Muscle layer of duodenum (tissue), 2 donors: ENCODE measurements around the gene CCR5AS.

Source experiments
- H3K27ac ChIP-seq: one replicate; pipeline ENCODE4 v1.7.0; 2013; ENCODE audit warnings: mild to moderate bottlenecking, low read length
- H3K27me3 ChIP-seq: one replicate; pipeline ENCODE4 v1.7.0; 2013; ENCODE audit warnings: low read depth, mild to moderate bottlenecking, control low read depth, low read length
- H3K36me3 ChIP-seq, 2 donors: one replicate each; pipeline ENCODE4 v1.7.0; 2013; ENCODE audit warnings: low read length in 2 of 2, control low read depth in 1 of 2, mild to moderate bottlenecking in 1 of 2; ENCODE audit not compliant: insufficient read depth in 2 of 2, control insufficient read depth in 1 of 2
- H3K4me1 ChIP-seq, 2 donors: one replicate each; pipeline ENCODE4 v1.7.0; 2013; ENCODE audit warnings: low read length in 2 of 2, mild to moderate bottlenecking in 2 of 2, control low read depth in 1 of 2, moderate library complexity in 1 of 2; ENCODE audit not compliant: insufficient read depth in 2 of 2, control insufficient read depth in 1 of 2
- H3K4me3 ChIP-seq, 2 donors: one replicate each; pipeline ENCODE4 v1.7.0; 2013; ENCODE audit warnings: low read length in 2 of 2, low read depth in 1 of 2, mild to moderate bottlenecking in 1 of 2
- H3K9me3 ChIP-seq, 2 donors: one replicate each; pipeline ENCODE4 v1.7.0; 2013; ENCODE audit warnings: low read length in 2 of 2, control low read depth in 1 of 2, mild to moderate bottlenecking in 1 of 2; ENCODE audit not compliant: control insufficient read depth in 1 of 2
- donor health status: healthy.

CCR5AS gene

GRCh38 chr3:46361408-46362283 lies 45.2 kb downstream of the CCR5AS start:
- no peak overlapping the region for H3K4me3 ChIP-seq
- H3K9me3 ChIP-seq, result no peaks in the 10 kb centered on the region
- H3K4me1 ChIP-seq, result peaks cover 10 to 18% of the 10 kb centered on the region in 2 donors
- no peak overlapping the region for H3K27ac ChIP-seq
- H3K27me3 ChIP-seq, result no peaks in the 10 kb centered on the region
- H3K36me3 ChIP-seq, result no peaks in the 10 kb centered on the region

GRCh38 chr3:46360907-46361306 lies 46.0 kb downstream of the CCR5AS start:
- Histone ChIP-seq H3K9me3 (no peaks in the 10 kb centered on the region), H3K4me3 (no peak overlapping the region), H3K27me3 (no peaks in the 10 kb centered on the region), H3K27ac (no peak overlapping the region), H3K4me1 (peaks cover 10 to 18% of the 10 kb centered on the region in 2 donors), H3K36me3 (no peaks in the 10 kb centered on the region)

- Histone ChIP-seq H3K4me3 (no peak overlapping the region), H3K27ac (peak overlapping the region; percentile 48), H3K27me3 (no peaks in the 10 kb centered on the region), H3K36me3 (no peaks in the 10 kb centered on the region), H3K4me1 (peaks cover 10 to 18% of the 10 kb centered on the region in 2 donors), H3K9me3 (no peaks in the 10 kb centered on the region)
These were observed 47.0 kb downstream of the CCR5AS start for GRCh38 chr3:46359733-46360493.

DNA sequence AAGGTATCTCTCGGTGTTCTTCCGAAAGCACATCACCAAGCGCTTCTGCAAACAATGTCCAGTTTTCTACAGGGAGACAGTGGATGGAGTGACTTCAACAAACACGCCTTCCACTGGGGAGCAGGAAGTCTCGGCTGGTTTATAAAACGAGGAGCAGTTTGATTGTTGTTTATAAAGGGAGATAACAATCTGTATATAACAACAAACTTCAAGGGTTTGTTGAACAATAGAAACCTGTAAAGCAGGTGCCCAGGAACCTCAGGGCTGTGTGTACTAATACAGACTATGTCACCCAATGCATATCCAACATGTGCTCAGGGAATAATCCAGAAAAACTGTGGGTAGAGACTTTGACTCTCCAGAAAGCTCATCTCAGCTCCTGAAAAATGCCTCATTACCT lies 48.4 kb downstream of the CCR5AS start:
- H3K36me3 ChIP-seq, result no peaks in the 10 kb centered on the region
- H3K4me1 ChIP-seq, result peaks cover 10 to 18% of the 10 kb centered on the region in 2 donors
- no peak overlapping the region for H3K4me3 ChIP-seq
- no peaks in the 10 kb centered on the region for H3K9me3 ChIP-seq
- H3K27ac ChIP-seq, result no peak overlapping the region
- H3K27me3 ChIP-seq, result no peaks in the 10 kb centered on the region

DNA sequence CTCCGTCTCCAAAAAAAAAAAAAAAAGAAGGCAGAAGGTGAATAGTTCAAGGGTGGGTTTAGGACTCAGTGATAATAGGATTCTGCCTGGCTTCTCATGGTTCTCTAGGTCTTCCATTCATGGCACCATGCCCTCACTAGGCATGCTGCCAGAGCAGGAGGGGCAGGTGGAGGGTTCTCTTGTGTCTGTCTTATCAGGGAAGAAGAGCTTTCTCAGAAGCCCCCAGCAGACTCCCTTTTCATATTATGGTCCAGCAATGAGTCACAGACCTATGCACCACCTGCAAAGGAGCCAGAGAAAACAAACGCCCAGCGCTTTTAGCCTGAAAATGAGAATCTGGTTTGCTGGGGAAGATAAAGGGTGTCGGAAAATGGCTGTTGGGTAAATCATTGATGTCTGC lies 50.0 kb downstream of the CCR5AS start:
- no peaks in the 10 kb centered on the region for H3K27me3 ChIP-seq
- peaks cover 10 to 18% of the 10 kb centered on the region in 2 donors for H3K4me1 ChIP-seq
- no peak overlapping the region for H3K4me3 ChIP-seq
- no peaks in the 10 kb centered on the region for H3K36me3 ChIP-seq
- H3K27ac ChIP-seq, result no peak overlapping the region
- no peaks in the 10 kb centered on the region for H3K9me3 ChIP-seq

DNA sequence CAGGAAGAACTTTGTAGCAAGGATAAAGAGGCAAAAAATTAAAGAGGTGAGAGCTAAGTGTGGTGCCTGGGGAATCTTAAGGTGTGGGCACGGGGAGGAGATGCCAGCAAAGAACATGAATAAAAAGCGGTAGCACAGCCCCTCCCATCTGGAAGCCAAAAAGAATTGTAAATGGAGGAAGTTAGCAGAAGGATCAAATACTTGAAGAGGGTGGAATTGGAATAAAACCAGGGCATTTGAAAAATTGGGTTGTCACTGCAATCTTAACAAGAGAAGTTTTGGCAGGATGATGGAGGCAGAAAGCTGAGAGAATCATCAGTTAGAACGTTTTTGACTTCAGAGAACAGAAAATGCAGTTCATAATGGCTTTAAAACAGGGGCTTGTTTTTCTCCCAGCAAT lies 50.6 kb downstream of the CCR5AS start:
- H3K27me3 ChIP-seq, result no peaks in the 10 kb centered on the region

GRCh38 chr3:46354984-46355383 lies 51.9 kb downstream of the CCR5AS start:
- Histone ChIP-seq H3K9me3 (no peaks in the 10 kb centered on the region), H3K27me3 (no peaks in the 10 kb centered on the region), H3K36me3 (no peaks in the 10 kb centered on the region), H3K4me3 (no peak overlapping the region), H3K27ac (no peak overlapping the region), H3K4me1 (no peaks in the 10 kb centered on the region)

More for the DNA sequence above, 50.6 kb downstream of the CCR5AS start:
- no peaks in the 10 kb centered on the region for H3K36me3 ChIP-seq
- no peaks in the 10 kb centered on the region for H3K9me3 ChIP-seq
- no peak overlapping the region for H3K4me3 ChIP-seq
- no peak overlapping the region for H3K27ac ChIP-seq
- peaks cover 10 to 12% of the 10 kb centered on the region in 2 donors for H3K4me1 ChIP-seq

DNA sequence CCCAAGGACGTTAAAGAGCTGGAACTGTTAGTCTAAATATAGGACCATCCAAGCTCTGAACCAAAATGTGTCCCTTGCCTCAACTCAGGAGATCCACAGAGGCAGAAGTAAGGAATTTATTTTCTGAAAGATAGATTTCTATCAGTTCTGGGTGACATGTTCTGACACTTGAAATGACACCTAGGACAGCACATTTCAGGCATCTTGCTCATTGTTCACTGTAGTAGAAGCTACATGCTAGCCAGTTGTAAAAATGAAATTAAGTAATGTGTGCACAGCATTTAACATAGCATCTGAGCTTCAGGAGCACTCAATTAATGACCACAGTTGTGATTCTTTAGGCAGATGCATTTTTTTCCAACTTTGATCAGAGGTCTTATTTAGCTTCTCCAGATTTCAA lies 52.4 kb downstream of the CCR5AS start:
- Histone ChIP-seq H3K36me3 (no peaks in the 10 kb centered on the region), H3K27me3 (no peaks in the 10 kb centered on the region), H3K9me3 (no peaks in the 10 kb centered on the region), H3K4me3 (peak overlapping the region in 1 of 2 donors; percentile 19), H3K4me1 (no peaks in the 10 kb centered on the region), H3K27ac (no peak overlapping the region)

DNA sequence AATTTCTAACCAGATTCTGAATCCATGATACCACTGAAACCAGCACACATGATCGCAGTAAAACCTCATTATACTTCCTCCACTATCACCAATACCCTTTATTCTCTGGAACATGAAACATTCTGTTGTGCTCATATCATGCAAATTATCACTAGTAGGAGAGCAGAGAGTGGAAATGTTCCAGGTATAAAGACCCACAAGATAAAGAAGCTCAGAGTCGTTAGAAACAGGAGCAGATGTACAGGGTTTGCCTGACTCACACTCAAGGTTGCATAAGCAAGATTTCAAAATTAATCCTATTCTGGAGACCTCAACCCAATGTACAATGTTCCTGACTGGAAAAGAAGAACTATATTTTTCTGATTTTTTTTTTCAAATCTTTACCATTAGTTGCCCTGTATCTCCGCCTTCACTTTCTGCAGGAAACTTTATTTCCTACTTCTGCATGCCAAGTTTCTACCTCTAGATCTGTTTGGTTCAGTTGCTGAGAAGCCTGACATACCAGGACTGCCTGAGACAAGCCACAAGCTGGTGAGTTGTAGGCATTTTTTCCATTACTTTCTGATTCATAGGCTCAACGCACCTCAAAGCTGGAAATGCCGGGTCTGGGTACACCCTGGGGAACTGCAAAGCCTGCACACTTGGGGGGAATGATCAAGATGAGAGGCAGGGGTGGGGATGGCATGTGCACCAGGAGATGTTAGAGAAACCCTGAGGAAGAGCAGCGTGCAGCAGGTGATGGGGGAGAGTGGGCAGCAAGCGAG lies 53.0 kb downstream of the CCR5AS start, which contains the start of gene CCR2:
Gene CCR2 (plus strand): TSS at position 465 of the 764 bp plus-strand sequence. CDS start 3,417 bp downstream, outside the sequence.
- Histone ChIP-seq H3K36me3 (no peaks in the 10 kb centered on the region), H3K4me3 (peak within 1 kb of the TSS in 1 of 2 donors; percentile 19), H3K27me3 (no peaks in the 10 kb centered on the region), H3K4me1 (no peaks in the 10 kb centered on the region), H3K9me3 (no peaks in the 10 kb centered on the region), H3K27ac (no peak within 1 kb of the TSS)

GRCh38 chr3:46353090-46353489 lies 53.8 kb downstream of the CCR5AS start:
- no peak overlapping the region for H3K4me3 ChIP-seq
- H3K9me3 ChIP-seq, result no peaks in the 10 kb centered on the region
- H3K4me1 ChIP-seq, result no peaks in the 10 kb centered on the region
- no peak overlapping the region for H3K27ac ChIP-seq
- no peaks in the 10 kb centered on the region for H3K27me3 ChIP-seq
- H3K36me3 ChIP-seq, result no peaks in the 10 kb centered on the region

DNA sequence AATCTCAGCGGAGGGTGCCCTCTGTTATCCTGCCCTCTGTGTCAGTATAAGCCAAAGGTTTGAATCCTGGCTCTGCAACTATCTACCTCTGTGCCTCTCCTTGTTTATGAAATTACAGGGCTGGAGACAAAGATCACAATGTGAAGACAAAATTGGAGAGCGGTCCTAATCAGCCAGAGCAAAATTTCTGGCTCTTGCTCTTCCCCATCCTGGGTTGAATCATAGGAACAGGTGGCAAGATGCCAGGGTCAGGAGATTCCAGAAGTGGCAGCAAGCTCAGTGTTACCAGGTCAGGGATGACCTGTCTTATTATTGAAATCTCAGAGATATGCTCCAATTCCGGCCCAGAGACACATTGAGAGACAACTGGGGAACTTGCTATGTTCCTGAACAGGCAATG lies 55.2 kb downstream of the CCR5AS start:
- H3K4me1 ChIP-seq, result no peaks in the 10 kb centered on the region
- H3K27me3 ChIP-seq, result no peaks in the 10 kb centered on the region
- no peaks in the 10 kb centered on the region for H3K36me3 ChIP-seq
- H3K27ac ChIP-seq, result no peak overlapping the region
- H3K4me3 ChIP-seq, result no peak overlapping the region
- no peaks in the 10 kb centered on the region for H3K9me3 ChIP-seq
